Uterus (tissue), 4 donors: ENCODE data around the gene MIP. TPM values are rescaled to one million over a fixed set of nuclear protein-coding genes. Genes with fewer than 3 reads are reported as not detected.

Experiments
- DNase-seq, 2 donors: peaks; one replicate each; pipeline ENCODE4 v3.0.0-alpha.2; 2019 to 2020
- H3K27ac ChIP-seq, 2 donors: fragments of 200-600 bp; sonication (generic); 1 replicate in 1 of 2; 2 replicates in 1 of 2; pipeline ENCODE4 v1.5.1; 2016 to 2018
- H3K27me3 ChIP-seq, 2 donors: fragments of 200-600 bp; sonication (generic); one replicate each; pipeline ENCODE4 v1.5.1; 2018 to 2019; ENCODE audit warnings: control low read depth in 1 of 2
- H3K36me3 ChIP-seq, 2 donors: fragments of 200-600 bp; sonication (generic); one replicate each; pipeline ENCODE4 v1.5.1; 2019; ENCODE audit warnings: control low read depth in 1 of 2
- H3K4me1 ChIP-seq, 2 donors: fragments of 200-600 bp; sonication (generic); one replicate each; pipeline ENCODE4 v1.5.1; 2018 to 2019; ENCODE audit warnings: control low read depth in 1 of 2
- H3K4me3 ChIP-seq, 2 donors: fragments of 200-600 bp; sonication (generic); 1 replicate in 1 of 2; 2 replicates in 1 of 2; pipeline ENCODE4 v1.5.1; 2018 to 2019; ENCODE audit warnings: mild to moderate bottlenecking in 1 of 2
- H3K9me3 ChIP-seq, 2 donors: fragments of 200-600 bp; sonication (generic); one replicate each; pipeline ENCODE4 v1.5.1; 2019; ENCODE audit warnings: control low read depth in 1 of 2
- POLR2A ChIP-seq, 2 donors: fragments of 450-650 bp; IDR thresholded peaks; one replicate each; pipeline ENCODE4 v1.6.1; 2016; ENCODE audit warnings: antibody characterized with exemption in 2 of 2, mild to moderate bottlenecking in 1 of 2, moderate library complexity in 1 of 2
- intact Hi-C: fragments of 100-400 bp; cut with DNase I; formaldehyde crosslinking; loops from one replicate; pipeline ENCODE4 v1.15.1; 2023; ENCODE audit warnings: low total_unique reads
- total RNA-seq, 4 donors: library from RNA; depleted of rRNA in 3 of 4; stranded (reverse); fragments of >200 nt in 3 of 4; gene quantifications; one replicate each; pipeline versions ENCODE4 v1.1.0 to v1.2.4, GENCODE V29; 2014 to 2023
- TF ChIP-seq, protein P1 (sequence below), 4 experiments: fragments of 200-600 bp in 2 of 4; fragments of 450-650 bp in 2 of 4; sonication (generic) in 2 of 4; IDR thresholded peaks; one replicate each; pipeline ENCODE4 v1.5.1; 2016 to 2019; ENCODE audit warnings: antibody characterized with exemption in 4 of 4, mild to moderate bottlenecking in 2 of 4, moderate library complexity in 1 of 4
- donor health status: DM: yes; HTN: yes; CAD: no.

MIP gene
- total RNA-seq, 4 donors from 2014 or later, result not detected

DNA sequence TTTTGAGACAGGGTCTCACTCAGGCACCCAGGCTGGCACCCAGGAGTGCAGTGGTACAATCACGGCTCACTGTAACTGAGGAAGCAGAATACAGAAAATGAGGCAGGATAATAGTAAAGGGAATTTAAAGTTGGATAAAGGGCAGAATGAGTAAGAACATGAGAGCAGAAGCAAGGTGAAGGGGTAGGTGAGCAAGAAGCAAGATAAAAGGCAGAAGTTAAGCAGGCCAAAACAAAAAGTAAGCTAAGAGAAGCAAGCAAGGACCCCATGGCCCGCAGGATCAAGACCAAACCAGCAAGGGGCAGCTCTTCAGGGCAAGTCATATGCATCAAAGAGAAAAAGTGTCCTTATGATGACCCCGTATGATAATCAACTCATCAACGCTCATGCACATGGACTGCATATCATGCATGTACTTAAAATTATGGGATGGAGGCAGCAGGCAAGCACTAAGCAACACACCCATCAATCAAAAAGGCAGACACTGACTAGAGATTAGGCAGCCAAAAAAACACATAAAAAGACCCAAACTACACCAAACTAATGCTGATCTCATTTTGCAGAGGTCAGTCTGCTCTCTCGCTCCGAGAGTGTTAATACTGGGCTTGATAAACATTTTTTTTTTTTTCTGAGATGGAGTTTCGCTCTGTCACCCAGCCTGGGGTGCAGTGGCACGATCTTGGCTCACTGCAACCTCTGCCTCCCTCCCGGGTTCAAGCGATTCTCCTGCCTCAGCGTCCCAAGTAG, 16.9 kb downstream of the MIP start:
- H3K36me3 ChIP-seq, result no peaks in the 10 kb centered on the region
- H3K9me3 ChIP-seq, result no peaks in the 10 kb centered on the region
- no peak overlapping the region for H3K4me3 ChIP-seq
- no peaks in the 10 kb centered on the region for H3K4me1 ChIP-seq
- DNase-seq, result no peak
- H3K27ac ChIP-seq, result no peak overlapping the region
- TF ChIP-seq, protein P1, sequence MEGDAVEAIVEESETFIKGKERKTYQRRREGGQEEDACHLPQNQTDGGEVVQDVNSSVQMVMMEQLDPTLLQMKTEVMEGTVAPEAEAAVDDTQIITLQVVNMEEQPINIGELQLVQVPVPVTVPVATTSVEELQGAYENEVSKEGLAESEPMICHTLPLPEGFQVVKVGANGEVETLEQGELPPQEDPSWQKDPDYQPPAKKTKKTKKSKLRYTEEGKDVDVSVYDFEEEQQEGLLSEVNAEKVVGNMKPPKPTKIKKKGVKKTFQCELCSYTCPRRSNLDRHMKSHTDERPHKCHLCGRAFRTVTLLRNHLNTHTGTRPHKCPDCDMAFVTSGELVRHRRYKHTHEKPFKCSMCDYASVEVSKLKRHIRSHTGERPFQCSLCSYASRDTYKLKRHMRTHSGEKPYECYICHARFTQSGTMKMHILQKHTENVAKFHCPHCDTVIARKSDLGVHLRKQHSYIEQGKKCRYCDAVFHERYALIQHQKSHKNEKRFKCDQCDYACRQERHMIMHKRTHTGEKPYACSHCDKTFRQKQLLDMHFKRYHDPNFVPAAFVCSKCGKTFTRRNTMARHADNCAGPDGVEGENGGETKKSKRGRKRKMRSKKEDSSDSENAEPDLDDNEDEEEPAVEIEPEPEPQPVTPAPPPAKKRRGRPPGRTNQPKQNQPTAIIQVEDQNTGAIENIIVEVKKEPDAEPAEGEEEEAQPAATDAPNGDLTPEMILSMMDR (IDR thresholded peaks at IDR 0.05), result no peak
- TF ChIP-seq POLR2A (IDR thresholded peaks at IDR 0.05), result no peak
- intact Hi-C loops, result no loop called here
- H3K27me3 ChIP-seq, result no peaks in the 10 kb centered on the region

DNA sequence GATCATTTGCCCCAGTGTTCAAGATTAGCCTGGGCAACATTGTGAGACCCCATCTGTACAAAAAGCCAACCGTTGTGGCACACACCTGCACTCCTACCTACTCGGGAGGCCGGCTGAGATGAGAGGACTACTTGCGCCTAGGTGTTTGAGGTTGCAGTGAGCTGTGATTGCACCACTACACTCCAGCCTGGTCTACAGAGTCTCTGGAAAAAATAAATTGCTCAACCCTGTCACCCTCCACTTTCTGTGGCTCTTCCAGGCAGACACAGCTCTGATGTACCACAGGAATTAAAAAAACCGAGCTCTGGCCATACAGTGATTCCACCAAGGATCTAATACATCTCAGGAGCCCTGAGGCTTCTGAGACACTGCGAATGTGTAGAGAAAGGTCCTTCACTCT, 19.6 kb downstream of the MIP start:
- TF ChIP-seq, protein P1 (IDR thresholded peaks at IDR 0.05), result no peak
- TF ChIP-seq POLR2A (IDR thresholded peaks at IDR 0.05), result no peak
- Histone ChIP-seq H3K27ac (no peak overlapping the region), H3K4me3 (no peak overlapping the region), H3K36me3 (no peaks in the 10 kb centered on the region), H3K27me3 (no peaks in the 10 kb centered on the region), H3K4me1 (no peaks in the 10 kb centered on the region), H3K9me3 (no peaks in the 10 kb centered on the region)
- intact Hi-C loops, result no loop called here
- DNase-seq, result no peak

DNA sequence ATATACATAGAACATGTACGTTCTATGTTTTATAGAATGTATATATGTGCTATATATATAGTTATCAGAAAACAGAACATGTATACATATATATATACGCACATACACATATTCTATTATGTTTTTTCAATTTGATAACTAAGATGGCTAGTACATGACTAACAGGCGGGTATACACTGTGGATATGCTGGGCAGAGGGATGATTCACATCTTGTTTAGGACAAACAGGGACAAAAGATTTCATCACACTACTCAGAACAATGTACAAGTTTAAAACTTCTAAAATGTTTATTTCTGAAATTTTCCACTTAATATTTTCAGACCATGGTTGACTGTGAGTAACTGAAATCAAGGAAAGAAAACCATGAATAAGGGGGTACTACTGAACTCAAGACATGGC, 22.6 kb downstream of the MIP start:
- Histone ChIP-seq H3K4me1 (no peaks in the 10 kb centered on the region), H3K36me3 (no peaks in the 10 kb centered on the region), H3K4me3 (no peak overlapping the region), H3K9me3 (no peaks in the 10 kb centered on the region), H3K27me3 (no peaks in the 10 kb centered on the region), H3K27ac (no peak overlapping the region)
- intact Hi-C loops, result no loop called here
- no peak for TF ChIP-seq POLR2A (IDR thresholded peaks at IDR 0.05)
- TF ChIP-seq, protein P1 (IDR thresholded peaks at IDR 0.05), result no peak
- DNase-seq, result no peak

DNA sequence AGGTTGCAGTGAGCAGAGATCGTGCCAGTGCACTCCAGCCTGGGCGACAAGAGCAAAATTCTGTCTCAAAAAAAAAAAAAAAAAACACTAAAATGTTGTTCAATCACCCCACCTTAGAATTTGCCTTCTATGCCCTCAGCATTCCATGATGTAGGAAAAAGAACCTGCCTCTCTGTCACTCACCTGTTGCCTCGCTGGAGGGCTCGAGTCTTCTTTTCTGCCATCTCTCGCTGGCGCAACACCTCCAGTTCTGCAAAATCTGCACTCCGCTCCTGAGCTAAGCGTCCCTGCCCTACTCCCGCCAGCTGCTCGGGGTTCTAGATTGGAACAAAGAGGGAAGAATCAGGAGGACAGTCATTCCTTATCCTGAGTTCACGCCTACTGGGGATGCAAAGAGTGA, 23.2 kb downstream of the MIP start:
- Histone ChIP-seq H3K27ac (no peak overlapping the region), H3K36me3 (no peaks in the 10 kb centered on the region), H3K9me3 (no peaks in the 10 kb centered on the region), H3K27me3 (no peaks in the 10 kb centered on the region), H3K4me1 (no peaks in the 10 kb centered on the region), H3K4me3 (no peak overlapping the region)
- TF ChIP-seq, protein P1 (IDR thresholded peaks at IDR 0.05), result no peak
- TF ChIP-seq POLR2A (IDR thresholded peaks at IDR 0.05), result no peak
- intact Hi-C loops, result no loop called here
- DNase-seq, result no peak

DNA sequence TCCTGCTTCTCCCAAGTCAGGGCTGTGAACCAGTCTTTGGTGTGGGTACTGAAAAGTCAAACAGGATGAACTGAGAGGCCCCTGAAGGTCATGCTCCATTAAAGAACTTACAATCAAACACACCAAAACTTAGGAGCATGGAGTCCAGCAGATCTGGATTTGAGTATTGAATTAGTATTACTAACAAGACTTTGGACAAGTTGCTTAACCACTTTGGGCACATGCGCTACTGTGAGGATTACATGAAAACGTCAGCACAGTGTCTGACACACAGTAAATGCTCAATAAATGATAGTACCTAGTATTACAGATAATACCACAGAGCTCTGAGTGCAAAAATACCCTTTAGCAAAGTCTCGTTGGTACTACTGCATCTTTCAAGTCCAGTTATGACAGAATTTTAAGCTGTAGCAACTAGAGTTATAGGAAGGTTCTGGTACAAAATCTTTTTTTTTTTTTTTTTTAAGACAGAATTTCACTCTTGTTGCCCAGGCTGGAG, 28.5 kb downstream of the MIP start:
- Histone ChIP-seq H3K4me3 (no peak overlapping the region), H3K27ac (no peak overlapping the region), H3K36me3 (no peaks in the 10 kb centered on the region), H3K4me1 (no peaks in the 10 kb centered on the region), H3K27me3 (no peaks in the 10 kb centered on the region), H3K9me3 (no peaks in the 10 kb centered on the region)
- DNase-seq, result no peak
- no peak for TF ChIP-seq POLR2A (IDR thresholded peaks at IDR 0.05)
- TF ChIP-seq, protein P1 (IDR thresholded peaks at IDR 0.05), result no peak
- intact Hi-C loops, result no loop called here
